NCI-H446 (cell line): ENCODE measurements around the gene CDK17.
"Not testable (repeated sequence)": the region's sequence is repeated elsewhere in the genome, so short reads cannot be mapped to it uniquely, and the experiment has no call there.

Experiments used
- DNase-seq, 2 experiments: peaks; one replicate each; lab custom pipeline; 2025; lab: John Stamatoyannopoulos, UW

The CDK17 gene

GRCh38 chr12:96417688-96418087 lies 17.4 kb upstream of the CDK17 start:
- DNase-seq, result not testable (repeated sequence)

DNA sequence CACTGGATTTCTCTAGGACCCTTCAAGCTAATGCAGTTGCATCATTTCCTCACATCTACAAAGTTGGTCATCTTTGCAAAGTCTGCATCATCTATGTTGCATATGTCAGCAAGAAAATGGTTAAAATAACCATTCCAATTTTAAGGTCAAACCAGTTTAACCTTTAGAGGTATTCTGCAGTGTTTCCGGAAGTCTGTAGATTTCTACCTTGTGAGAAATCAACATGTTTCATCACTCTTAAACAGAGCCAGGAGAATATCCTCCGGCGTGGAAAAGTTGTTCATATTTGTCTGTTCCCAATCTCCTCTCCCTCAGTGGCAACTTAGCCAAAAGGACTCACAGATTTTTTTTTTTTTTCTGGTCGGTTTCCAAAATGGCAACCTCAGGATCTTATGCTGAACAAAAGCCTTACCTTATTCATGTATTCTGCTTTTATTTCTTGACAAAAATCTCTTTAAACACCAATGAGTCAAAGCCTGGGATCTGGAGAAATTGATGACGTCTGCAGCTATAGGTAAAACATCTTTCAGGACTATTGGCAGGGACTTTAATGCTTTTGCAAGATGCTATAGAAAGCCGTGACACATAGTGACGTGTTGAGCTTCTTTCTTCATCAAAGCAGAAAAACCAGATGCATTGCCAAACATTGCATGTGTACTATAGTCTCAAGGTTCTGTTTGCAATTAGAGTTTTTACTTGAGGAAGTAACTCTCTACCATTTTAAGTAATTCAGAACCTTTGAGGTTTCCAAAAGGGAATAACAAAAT lies 16.0 kb upstream of the CDK17 start:
- DNase-seq, result peak in 1 of 2 experiments; percentile 15

- no peak for DNase-seq
Observed at GRCh38 chr12:96414637-96415036, 14.4 kb upstream of the CDK17 start.

DNA sequence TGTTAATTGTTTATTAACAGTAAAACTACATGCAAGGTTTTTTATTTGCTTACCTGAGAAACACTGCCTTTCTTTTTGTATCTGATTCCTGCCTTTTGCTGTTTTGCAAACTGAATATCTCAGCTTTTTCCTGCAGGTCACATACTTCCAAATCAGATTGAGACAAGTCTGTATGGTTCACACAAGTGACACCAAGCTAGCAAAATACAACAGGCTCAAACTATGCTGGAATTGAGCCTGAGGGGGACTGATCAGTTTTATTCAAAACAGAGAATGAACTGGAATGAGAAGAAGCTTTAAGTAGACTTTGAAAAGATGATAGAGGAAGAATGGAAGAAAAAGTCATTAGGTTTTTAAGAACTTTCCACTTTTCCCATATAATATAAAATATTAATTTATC lies 12.2 kb upstream of the CDK17 start:
- no peak for DNase-seq

DNA sequence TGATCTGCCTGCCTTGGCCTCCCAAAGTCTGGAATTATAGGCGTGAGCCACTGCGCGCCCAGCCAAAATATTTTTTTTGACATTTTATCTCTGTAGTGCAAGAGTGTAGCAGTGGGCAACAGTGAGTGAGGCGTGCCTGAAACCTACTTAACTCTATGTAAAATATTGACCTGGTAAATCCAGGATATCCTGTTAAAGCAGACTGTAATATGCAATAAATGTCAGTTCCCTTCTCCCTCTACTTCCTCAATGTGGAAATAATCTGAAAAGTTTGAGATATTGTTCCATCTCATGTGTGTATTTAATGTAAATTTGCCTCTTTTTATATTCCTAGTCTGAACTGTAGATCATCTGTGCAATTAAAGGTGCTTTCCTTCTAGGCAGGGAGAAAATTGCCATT lies 9.5 kb upstream of the CDK17 start:
- DNase-seq, result no peak

DNA sequence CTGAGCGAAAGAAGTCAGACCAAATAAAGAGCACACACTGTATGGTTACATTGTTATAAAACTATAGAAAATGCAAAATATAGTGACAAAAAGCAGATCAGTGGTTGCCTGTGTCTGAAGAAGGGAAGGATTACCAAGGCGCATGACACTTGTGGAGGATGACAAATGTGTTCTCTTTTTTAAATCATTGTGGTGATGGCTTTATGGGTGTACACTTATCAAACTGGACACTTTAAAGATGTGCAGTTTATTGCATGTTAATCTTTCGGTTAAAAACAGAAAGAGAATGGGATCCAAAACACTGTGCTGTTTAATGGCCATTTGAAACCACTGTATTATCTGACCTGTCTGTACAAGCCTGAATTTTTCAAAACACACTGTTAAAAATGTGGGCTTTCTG lies 8.8 kb upstream of the CDK17 start:
- no peak for DNase-seq

- not testable (repeated sequence) for DNase-seq
Observed at GRCh38 chr12:96407429-96408097, 7.3 kb upstream of the CDK17 start.

DNA sequence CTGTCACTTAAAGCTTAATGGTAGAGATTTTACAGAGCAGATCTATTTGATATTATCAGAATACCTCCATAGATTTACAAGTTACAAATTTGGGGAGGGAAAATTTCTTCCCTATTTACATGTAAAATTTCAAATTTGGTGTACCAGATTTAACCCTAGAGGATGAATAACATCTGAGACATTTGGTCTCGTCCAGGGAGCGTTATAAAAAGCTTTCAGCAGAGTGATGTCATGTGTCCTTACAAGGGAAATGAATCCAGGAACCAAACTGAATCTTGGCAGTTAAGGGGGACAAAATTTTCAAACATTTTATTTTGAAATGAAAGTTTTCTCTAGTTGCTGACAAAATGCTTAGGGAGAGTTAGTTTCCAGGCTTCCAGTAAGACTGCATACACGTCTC lies 4.5 kb upstream of the CDK17 start:
- no peak for DNase-seq

DNA sequence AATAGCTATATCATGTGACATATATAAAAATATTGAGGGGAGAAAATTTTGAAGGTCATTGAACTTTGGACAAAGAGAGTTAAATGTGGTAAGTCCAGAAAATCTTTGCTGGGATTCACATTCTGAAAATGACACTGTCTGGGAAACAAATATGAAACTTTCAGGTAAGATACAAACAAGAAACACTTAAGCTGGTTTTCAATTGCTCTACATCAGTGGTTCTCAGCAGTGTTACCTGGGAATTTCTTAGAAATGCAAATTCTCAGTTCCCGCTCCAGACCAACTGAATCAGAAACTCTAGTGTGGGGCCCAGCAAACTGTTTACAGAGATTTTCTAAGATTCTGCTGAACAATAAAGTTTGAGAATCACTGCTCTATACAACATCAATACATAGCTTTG lies 3.6 kb upstream of the CDK17 start:
- DNase-seq, result no peak

GRCh38 chr12:96402522-96402921 lies 2.3 kb upstream of the CDK17 start:
- not testable (repeated sequence) for DNase-seq

- no peak for DNase-seq
Observed at GRCh38 chr12:96402061-96402460, 1.8 kb upstream of the CDK17 start.

GRCh38 chr12:96401076-96401871 lies 1.0 kb upstream of the CDK17 start:
- DNase-seq, result peak in 1 of 2 experiments; percentile 48

- peak; percentile 51 to 63 for DNase-seq
Observed at GRCh38 chr12:96400631-96401075, 414 bp upstream of the CDK17 start.

DNA sequence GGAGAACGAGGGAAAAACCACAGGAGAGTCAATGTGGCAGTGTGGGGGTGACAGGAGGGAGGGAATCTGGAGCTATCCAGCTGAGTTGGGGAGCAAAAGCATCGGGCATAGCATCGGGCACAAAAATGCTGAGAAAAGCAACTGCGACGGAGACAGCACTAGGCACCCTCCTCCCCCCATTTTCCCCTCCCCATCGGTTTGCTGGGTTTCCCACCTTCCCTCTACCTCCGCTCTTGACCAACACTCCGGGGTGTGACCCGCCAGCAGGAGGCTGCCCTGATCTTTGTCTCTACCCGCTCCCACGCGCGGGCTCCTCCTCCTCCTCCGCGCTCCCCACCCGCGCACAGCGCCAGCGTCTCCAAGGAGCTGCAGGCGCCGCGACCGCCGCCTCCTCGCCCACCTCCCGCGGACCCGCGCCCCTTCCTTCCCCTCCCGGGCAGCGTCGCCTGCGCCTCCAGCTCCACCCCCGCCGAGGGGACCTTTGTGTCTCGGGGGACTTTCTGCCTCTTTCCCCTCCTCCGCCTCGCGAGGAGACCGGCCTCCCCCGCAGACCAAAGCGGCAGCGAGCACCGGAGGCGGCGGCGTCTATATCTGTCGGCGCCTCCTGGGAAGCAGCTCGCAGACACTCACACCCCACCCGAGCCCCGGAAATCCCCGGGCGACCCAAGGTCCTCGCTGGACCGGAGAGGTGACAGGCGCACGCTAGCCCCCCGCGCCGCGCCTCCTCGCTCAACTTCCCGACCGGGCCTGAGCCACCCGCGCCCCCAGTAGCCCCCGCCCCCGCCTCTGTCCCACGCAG lies 920 bp downstream of the CDK17 start:
- no peak for DNase-seq

DNA sequence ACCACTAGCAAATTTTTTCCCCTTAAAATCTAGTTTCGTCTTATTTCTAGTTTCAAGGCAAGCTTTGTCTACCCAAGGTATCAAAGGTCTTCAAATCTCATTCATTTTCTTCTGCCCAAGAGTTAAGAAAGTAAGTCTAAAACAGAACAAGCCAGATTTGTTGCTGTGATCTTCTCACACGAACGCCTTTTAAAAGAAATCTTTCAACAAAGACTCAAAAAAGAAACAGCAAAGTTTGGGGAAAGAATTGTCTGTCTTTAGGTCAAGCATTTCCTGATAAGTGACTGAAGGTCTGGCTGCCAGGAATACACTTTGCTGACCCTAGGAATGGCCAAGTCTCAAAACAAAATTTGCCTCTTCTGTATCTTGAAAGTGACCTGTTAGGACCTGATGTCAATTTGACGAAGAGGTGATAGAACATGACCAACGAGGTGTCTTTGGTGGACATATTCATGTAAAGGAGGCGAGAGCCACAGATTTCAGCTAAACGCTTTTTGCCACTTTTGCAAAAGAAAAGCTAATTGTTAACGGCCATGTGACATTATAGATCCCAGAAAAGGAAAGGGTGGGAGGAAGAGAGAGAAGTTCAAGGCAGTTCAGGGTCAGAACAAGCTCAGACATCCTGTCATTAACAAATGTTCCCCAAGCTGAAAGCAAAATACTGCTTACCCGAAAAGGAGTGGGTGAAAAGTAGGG lies 1.7 kb downstream of the CDK17 start:
- DNase-seq, result no peak

DNA sequence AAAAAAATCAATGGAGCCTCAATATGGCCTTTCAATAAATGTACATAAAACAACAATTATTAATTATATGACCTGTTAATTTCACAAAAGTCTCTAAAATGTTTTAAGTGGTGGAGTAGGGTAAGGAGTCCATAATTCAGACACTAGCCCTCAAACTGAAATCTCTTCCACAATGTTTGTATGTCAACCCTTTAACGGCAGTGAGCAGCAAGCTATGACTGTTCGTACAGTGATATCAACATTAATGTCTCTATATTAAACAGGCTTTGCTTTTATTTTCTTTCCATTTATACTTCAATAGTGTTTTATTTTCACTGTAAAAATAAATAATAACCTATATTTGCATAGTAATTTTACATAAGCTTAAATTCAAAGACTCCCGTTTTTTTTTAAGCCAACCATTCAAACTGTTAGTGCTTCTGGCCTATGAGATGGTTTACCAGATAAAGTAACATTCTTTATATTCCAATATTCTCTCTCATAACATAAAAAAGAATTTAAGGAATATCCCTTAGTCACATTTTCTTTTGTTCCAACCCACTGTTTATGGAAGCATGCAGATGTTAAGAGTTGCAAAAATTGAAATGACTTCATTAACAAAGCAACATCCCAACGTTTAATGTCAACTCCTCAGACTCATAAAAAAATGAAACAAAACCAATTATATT lies 2.3 kb downstream of the CDK17 start:
- DNase-seq, result no peak

DNA sequence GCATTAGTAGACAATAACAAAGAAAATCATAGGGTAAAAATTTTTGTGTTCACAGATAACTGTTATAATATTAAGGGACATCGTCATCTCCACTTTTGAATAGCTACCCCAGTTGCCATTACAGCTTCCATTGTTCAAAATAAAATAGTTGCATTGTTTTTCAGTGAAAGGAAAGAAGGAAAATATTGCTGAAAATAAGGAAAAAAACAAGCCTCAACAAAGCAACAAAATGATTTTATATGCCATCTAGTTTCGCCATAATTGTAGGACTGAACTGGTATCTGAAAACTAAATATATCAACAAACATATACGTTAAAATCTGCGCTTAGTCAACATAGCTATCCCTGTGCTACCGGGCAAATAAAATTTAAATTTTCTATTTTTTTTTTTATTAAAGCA lies 3.3 kb downstream of the CDK17 start:
- no peak for DNase-seq

- DNase-seq, result no peak
Observed at GRCh38 chr12:96396209-96396608, 4.0 kb downstream of the CDK17 start.

- DNase-seq, result no peak
Observed at GRCh38 chr12:96395236-96395635, 5.0 kb downstream of the CDK17 start.

GRCh38 chr12:96393229-96393628 lies 7.0 kb downstream of the CDK17 start:
- DNase-seq, result not testable (repeated sequence)

- no peak for DNase-seq
Observed at GRCh38 chr12:96392397-96392796, 7.8 kb downstream of the CDK17 start.
